Activated T-helper 9 cell treated with anti-CD3 and anti-CD28 coated beads, Interleukin-2, amount 50 U/mL, for 16 hours (primary cell): ENCODE data around the gene TP73.
A peak's percentile ranks its signal among the peaks of the same experiment; 100 is the strongest.
"Not testable (repeated sequence)": the region's sequence is repeated elsewhere in the genome, so short reads cannot be mapped to it uniquely, and the experiment has no call there.

Experiments used
- DNase-seq: peaks from one replicate; pipeline ENCODE4 v3.0.0-alpha.2; 2020; ENCODE audit warnings: low read depth

Gene TP73

DNA sequence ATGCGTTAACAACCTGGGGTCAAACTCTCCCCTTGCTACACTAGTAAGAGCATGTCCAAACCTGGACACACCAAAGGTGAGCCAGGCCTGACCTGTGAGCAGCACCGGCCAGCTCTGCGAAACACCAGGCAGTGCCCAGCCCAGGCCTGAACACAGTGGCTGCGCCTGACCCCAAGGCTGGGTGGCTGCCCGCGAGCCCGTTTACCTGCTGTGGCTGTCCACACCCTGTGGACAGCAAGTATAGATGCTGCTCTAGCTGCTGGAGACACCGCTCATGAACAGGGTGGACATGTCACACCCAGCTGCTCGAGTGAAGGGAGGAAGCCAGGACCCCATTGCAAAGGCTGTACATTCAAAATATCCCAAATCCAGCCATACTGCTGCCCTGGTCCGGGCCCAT, 92.3 kb downstream of the TP73 start:
- no peak for DNase-seq

DNA sequence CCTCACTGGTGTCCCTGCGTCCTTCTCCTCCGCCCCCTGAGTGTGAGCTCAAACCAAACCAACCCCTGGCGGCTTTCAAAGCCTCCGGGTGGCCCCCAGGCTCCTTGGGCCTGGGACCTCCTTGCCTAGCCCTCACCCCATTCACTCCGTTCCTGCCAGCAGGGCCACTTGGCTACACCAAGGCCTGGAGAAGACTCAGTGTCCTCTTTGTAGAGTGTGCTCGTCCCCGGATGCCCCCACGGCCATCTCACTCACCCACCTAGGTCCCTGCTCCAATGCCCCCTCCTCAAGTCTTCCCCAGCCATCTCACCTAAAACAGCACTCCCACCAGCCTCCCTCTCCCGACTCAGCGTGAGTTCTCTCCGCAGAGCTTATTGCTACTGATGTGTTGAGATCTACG, 92.8 kb downstream of the TP73 start:
- DNase-seq, result no peak

GRCh38 chr1:3745590-3746381, 93.5 kb downstream of the TP73 start:
- no peak for DNase-seq

- DNase-seq, result no peak
Measured at GRCh38 chr1:3746389-3746829, 94.1 kb downstream of the TP73 start.

GRCh38 chr1:3746830-3747521, 94.7 kb downstream of the TP73 start:
- DNase-seq, result peak; percentile 83

GRCh38 chr1:3747522-3747848, 95.2 kb downstream of the TP73 start:
- no peak for DNase-seq

GRCh38 chr1:3747903-3748302, 95.6 kb downstream of the TP73 start:
- DNase-seq, result no peak

- not testable (repeated sequence) for DNase-seq
Measured at GRCh38 chr1:3748316-3748900, 96.1 kb downstream of the TP73 start.

DNA sequence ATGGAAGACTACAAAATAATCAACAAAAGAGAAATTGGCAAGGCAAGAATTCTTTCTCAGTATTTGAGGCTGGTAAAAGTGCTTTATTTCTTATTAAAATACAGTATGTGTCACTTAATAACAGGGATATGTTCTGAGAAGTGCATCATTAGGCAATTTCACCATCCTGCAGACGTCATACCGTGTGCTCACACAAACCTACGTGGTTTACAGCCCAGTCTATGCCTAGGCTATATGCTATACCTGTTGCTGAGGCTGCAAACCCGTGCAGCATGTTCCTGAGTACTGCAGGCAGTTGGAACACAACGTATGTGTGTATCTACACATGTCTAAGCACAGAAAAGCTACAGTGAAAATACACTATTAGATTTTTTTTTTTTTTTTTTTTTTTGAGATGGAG, 97.2 kb downstream of the TP73 start:
- no peak for DNase-seq

GRCh38 chr1:3750741-3751140, 98.4 kb downstream of the TP73 start:
- DNase-seq, result no peak

GRCh38 chr1:3752400-3752945, 100.2 kb downstream of the TP73 start, which contains the start of gene CCDC27:
Gene CCDC27, plus strand, starts transcription at chr1:3752450. Its CDS starts 32 bp downstream, at chr1:3752482.
- no peak for DNase-seq

DNA sequence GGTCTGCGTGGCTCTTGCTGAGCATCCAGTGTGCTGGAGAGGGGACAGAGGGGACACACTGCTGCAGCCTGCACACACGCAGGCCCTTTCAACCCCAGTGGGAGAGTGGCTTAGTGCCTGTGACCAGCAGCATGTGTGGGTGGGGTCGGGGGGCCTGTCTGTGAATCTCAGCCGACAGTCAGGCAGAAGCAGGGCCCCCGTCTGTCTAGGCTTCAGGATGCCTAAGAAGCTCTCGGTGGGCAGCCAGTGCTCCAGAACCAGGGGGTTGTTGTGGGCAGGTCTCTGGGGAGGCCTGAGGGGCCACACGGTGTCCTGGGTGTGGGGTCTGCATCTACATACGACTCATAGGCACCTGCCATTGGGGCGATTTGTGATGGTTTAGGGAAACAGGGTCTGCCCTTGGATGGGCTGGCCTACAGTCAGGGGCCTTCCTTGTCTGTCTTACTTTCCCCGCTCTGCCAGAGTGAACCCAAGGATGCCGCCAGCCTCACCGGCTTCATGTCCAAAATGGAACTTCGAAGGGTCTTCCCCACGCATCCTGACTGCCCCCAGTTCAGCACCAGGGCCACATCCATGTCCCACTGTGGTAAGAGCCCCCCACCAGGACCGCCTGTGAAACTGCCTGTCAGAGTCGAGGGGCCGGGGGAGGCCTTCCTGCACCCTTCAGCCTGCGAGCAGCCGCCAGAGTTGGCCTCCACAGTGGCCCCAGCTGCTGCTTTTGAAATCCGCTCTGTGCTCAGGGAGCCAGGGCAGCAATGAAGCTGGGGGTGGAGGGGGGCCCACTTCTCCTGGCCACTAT, 101.5 kb downstream of the TP73 start:
- no peak for DNase-seq

DNA sequence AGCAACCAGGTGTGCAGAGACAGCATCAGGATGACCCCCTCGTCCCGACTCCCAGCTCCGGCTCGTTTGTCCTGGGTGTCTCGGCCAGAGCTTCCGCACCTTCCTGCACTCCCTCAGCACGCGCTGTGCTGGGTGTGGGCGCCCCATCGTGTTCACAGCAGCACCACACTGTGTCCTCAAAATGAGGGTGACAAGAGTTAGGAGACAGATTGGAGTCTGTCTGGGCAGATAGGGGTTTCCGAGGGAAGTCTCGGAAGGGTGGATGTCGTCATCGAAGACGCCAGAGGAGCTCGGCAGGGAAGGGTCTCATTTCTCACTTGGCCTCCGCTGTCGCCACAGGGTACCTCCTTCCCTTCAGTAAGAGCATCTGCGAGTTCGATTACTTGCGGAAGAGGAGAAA, 104.1 kb downstream of the TP73 start:
- no peak for DNase-seq

- DNase-seq, result no peak
Measured at GRCh38 chr1:3759164-3759563, 106.8 kb downstream of the TP73 start.

DNA sequence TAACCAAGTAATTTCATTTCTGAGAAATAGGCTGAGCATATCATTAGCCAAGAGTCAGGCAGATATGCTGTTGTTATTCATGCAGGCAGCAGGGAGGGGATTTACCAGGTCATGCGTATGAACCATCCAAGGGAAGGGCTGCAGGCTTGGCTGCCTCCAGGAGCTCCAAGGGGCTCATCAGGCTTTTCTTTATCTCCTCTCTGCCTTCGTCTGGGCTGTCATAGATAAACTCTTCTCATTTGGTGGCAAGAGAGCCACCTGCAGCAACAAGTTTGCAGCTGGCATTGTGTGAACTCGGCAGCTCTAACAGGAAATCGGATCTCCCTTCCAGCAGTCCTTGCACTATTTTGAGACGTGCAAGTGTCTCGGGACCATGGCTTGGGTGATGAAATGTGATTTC, 107.5 kb downstream of the TP73 start:
- no peak for DNase-seq

- no peak for DNase-seq
Measured at GRCh38 chr1:3761296-3762010, 109.1 kb downstream of the TP73 start.

DNA sequence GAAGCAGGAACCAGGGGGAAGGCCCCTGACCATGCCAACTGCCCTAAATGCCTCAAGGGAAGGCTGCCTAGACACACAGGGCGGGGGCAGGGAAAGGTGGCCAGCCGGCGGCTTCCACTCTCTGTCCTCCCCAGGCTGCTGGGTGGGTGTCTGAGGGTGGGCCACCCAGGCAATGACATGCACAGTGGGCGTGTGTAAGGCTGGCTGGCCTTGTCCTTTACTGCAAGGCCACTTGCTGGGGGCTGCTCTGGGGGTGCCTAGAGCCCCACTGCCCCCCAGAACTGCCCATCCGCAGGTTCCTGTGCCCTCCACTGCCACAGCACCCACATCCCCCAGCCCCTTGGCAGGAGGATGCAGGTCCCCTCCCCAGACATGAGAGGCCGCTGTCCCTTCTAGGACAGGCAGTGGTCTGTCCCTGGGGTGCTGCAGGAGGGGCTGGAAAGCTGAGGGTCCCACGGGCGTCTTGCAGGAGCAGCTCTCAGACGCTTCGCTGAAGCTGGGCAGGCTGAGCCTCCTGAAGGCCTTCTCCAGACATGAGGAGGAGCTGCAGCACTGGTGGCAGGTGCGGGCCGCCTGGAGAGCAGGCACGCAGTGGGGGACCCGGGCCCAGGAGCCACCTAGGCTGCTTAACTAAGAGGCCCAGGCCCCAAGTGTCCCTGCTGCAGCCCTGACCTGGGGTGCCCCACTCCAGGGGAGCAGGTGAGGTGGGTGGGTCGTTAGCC, 110.0 kb downstream of the TP73 start:
- no peak for DNase-seq

DNA sequence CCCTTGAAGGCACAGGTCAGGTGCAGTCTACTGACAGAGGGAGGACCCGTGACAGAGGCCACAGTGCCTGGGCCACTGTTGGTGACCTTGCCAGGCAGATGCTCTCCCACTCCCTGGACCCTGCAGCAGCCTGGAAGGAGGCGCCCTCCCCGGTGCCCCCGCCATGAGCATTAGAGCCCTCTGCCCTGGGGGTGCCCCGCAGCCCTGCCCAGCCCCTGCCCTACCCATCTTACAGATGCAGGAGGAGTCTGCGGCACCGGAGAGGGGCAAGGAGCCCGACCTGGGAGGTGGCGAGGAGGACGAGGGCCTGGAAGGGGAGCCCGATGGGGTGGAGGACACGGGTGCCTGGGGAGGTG, 110.5 kb downstream of the TP73 start:
- no peak for DNase-seq

GRCh38 chr1:3763351-3764125, 111.2 kb downstream of the TP73 start:
- no peak for DNase-seq

DNA sequence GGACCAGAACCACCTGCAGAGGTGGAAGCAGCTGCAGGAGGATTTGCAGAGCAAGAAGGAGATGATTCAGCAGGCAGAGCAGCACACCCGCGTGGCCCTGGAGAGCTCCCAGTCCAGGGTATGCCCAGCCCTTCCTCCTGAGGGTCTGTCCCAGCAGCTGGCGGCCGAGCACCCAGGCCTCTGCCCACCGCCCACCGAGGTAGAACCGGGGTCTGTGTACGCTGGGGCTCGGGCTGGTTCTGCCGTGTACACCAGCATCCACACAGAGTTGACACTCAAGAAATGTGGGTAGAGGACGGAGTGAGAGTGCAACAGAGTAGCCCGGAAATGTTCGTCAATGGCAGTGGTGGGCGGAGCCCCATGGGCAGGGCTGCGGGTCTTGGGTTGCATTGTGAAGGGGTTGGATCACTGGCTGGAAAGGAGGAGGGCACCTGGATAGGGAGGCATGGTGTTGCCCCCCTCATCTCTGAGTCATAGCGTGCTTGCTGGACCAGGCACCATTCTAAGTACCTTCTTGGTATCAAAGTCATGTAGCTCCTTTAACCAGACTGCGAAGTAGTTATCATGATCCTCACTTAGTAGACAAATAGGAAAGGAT, 115.1 kb downstream of the TP73 start:
- DNase-seq, result no peak
